GF-D8 (cell line): ENCODE results near the gene OAS2.

Experiments used
- DNase-seq: peaks from one replicate; lab custom pipeline; 2025; lab: John Stamatoyannopoulos, UW

The OAS2 gene

GRCh38 chr12:112978163-112979040 lies at the start of gene OAS2:
Gene OAS2, plus strand, starts transcription at chr12:112978519. Its CDS starts 90 bp downstream, at chr12:112978609.
- DNase-seq: no peak

- DNase-seq: no peak
Observed at GRCh38 chr12:112928978-112929377, 49.3 kb upstream of the OAS2 start.

- DNase-seq: no peak
Observed at GRCh38 chr12:112929715-112930114, 48.6 kb upstream of the OAS2 start.

GRCh38 chr12:112930350-112930749 lies 48.0 kb upstream of the OAS2 start:
- DNase-seq: no peak

- no peak for DNase-seq
Observed at GRCh38 chr12:112932485-112933128, 45.7 kb upstream of the OAS2 start.

- no peak for DNase-seq
Observed at GRCh38 chr12:112933129-112933505, 45.2 kb upstream of the OAS2 start.

GRCh38 chr12:112936264-112936663 lies 42.1 kb upstream of the OAS2 start:
- DNase-seq: no peak

GRCh38 chr12:112936927-112937326 lies 41.4 kb upstream of the OAS2 start:
- no peak for DNase-seq

GRCh38 chr12:112937741-112938719 lies 40.3 kb upstream of the OAS2 start, which contains the start of gene OAS3:
Gene OAS3, plus strand, starts transcription at chr12:112938474. Its CDS starts 57 bp downstream, at chr12:112938531.
- DNase-seq: peak; percentile 27

- DNase-seq: no peak
Observed at GRCh38 chr12:112938751-112939150, 39.6 kb upstream of the OAS2 start.

GRCh38 chr12:112939761-112940381 lies 38.4 kb upstream of the OAS2 start:
- DNase-seq: no peak

GRCh38 chr12:112941528-112942335 lies 36.6 kb upstream of the OAS2 start:
- DNase-seq: no peak

- no peak for DNase-seq
Observed at GRCh38 chr12:112942572-112942971, 35.7 kb upstream of the OAS2 start.

GRCh38 chr12:112944024-112944690 lies 34.2 kb upstream of the OAS2 start:
- no peak for DNase-seq

- DNase-seq: no peak
Observed at GRCh38 chr12:112945515-112945914, 32.8 kb upstream of the OAS2 start.

GRCh38 chr12:112946236-112947000 lies 31.9 kb upstream of the OAS2 start:
- DNase-seq: no peak

- no peak for DNase-seq
Observed at GRCh38 chr12:112947314-112947713, 31.0 kb upstream of the OAS2 start.

- no peak for DNase-seq
Observed at GRCh38 chr12:112947761-112948160, 30.6 kb upstream of the OAS2 start.

- DNase-seq: no peak
Observed at GRCh38 chr12:112948806-112949205, 29.5 kb upstream of the OAS2 start.
